Fibroblast of lung (primary cell): ENCODE data around the gene DNAJC11. TPM values are rescaled to one million over a fixed set of nuclear protein-coding genes. Genes with fewer than 3 reads are reported as not detected.

ENCODE experiments used
- DNase-seq, 2 donors: peaks; one replicate each; pipeline versions ENCODE4 v3.0.0 to v3.0.0-alpha.2; 2010; ENCODE audit warnings: low read depth in 2 of 2
- H2AFZ ChIP-seq: 2 replicates; pipeline ENCODE4 v1.5.1; 2012; ENCODE audit warnings: low read length, control low read depth, inconsistent platforms
- H3K27ac ChIP-seq: 2 replicates; pipeline ENCODE4 v1.5.1; 2011; ENCODE audit warnings: low read length, control low read depth; ENCODE audit not compliant: insufficient read depth
- H3K27me3 ChIP-seq: 2 replicates; pipeline ENCODE4 v1.5.1; 2011; ENCODE audit warnings: mild to moderate bottlenecking, low read length; ENCODE audit not compliant: control insufficient read depth, insufficient read depth
- H3K36me3 ChIP-seq: 2 replicates; pipeline ENCODE4 v1.5.1; 2011; ENCODE audit warnings: low read length; ENCODE audit not compliant: control insufficient read depth, insufficient read depth
- H3K4me1 ChIP-seq: 2 replicates; pipeline ENCODE4 v1.5.1; 2011; ENCODE audit warnings: low read length; ENCODE audit not compliant: control insufficient read depth, insufficient read depth; ENCODE audit errors: extremely low read depth
- H3K4me2 ChIP-seq: 2 replicates; pipeline ENCODE4 v1.5.1; 2011; ENCODE audit warnings: low read length, control low read depth; ENCODE audit not compliant: insufficient read depth; ENCODE audit errors: extremely low read depth
- H3K4me3 ChIP-seq, 4 experiments: fragments of 200-600 bp in 1 of 4; sonication (generic) in 1 of 4; replicated peaks in 1 of 4; 2 replicates each; pipeline ENCODE4 v1.5.1; 2011 to 2016; ENCODE audit warnings: low read length in 4 of 4, low read depth in 3 of 4, mild to moderate bottlenecking in 3 of 4, control low read depth in 2 of 4, inconsistent platforms in 1 of 4, mixed read lengths in 1 of 4; ENCODE audit not compliant: insufficient read depth in 1 of 4; ENCODE audit errors: control extremely low read depth in 1 of 4
- H3K79me2 ChIP-seq: 2 replicates; pipeline ENCODE4 v1.5.1; 2012; ENCODE audit warnings: mild to moderate bottlenecking, low read length, inconsistent platforms; ENCODE audit not compliant: control insufficient read depth, insufficient read depth
- H3K9ac ChIP-seq: 2 replicates; pipeline ENCODE4 v1.5.1; 2011; ENCODE audit warnings: mild to moderate bottlenecking, low read length, control low read depth; ENCODE audit not compliant: insufficient read depth
- H3K9me3 ChIP-seq: 2 replicates; pipeline ENCODE4 v1.5.1; 2012; ENCODE audit warnings: low read depth, low read length; ENCODE audit not compliant: control insufficient read depth, insufficient read depth
- H4K20me1 ChIP-seq: 2 replicates; pipeline ENCODE4 v1.5.1; 2011; ENCODE audit warnings: low read length; ENCODE audit not compliant: control insufficient read depth, insufficient read depth; ENCODE audit errors: extremely low read depth
- EZH2 ChIP-seq: IDR thresholded peaks from 2 replicates; pipeline ENCODE4 v1.5.1; 2012; ENCODE audit warnings: low read length, control low read depth, mild to moderate bottlenecking; ENCODE audit errors: missing control alignments
- polyA plus RNA-seq, 2 donors: library from polyadenylated mRNA; depleted of rRNA in 1 of 2; stranded (reverse) in 1 of 2; unstranded in 1 of 2; fragments of >200 nt; gene quantifications; 2 replicates each; pipeline ENCODE4 v1.2.1, GENCODE V29; 2011 to 2012; ENCODE audit warnings: missing spikeins in 1 of 2
- total RNA-seq: library from RNA; depleted of rRNA; stranded (reverse); fragments of >200 nt; gene quantifications from 2 replicates; pipeline ENCODE4 v1.2.1, GENCODE V29; 2014
- TF ChIP-seq, protein P1 (sequence below), 2 donors: IDR thresholded peaks in 1 of 2; conservative IDR thresholded peaks in 1 of 2; 1 replicate in 1 of 2; 2 replicates in 1 of 2; pipeline ENCODE4 v1.5.1; 2011 to 2012; ENCODE audit warnings: low read length in 2 of 2, control low read depth in 1 of 2, inconsistent platforms in 1 of 2, low read depth in 1 of 2, mild to moderate bottlenecking in 1 of 2

Gene DNAJC11
- total and polyA plus RNA-seq, 2 donors (not counting 1 experiment from before 2014, with no cell fraction given): 31.8 to 35.2 TPM

DNA sequence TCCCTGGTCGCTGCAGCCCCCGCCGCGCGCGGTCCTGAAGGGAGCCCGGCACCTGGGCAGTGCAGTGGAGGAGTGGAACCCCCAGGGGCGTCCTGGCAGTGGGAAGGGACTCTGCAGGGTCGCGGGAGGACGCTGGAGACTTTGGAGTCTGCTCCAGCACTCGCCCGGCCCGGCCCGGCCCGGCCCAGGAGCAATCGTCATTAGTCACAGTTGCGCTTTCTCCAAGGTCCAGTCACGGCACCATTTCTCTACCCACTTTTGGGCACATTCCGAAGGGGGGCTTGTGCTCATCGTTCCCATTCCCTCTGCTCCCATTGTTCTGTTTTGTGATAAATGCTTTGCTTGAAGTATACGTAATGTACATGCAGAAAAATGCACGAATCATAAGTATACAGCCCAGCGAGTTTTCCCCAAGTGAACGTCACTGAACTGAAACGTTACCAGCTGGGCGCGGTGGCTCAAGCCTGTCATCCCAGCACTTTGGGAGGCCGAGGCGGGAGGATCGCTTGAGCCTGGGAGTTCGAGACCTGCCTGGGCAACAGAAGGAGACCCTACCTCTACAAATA lies 75.9 kb downstream of the DNAJC11 start:
- Histone ChIP-seq H4K20me1 (no peaks in the 10 kb centered on the region), H3K27me3 (no peaks in the 10 kb centered on the region), H2AFZ (peak overlapping the region; percentile 78), H3K9ac (peak overlapping the region; percentile 82), H3K79me2 (peaks cover 35% of the 10 kb centered on the region), H3K4me2 (peak overlapping the region; percentile 80), H3K4me1 (no peaks in the 10 kb centered on the region), H3K36me3 (peaks cover 34% of the 10 kb centered on the region), H3K9me3 (no peaks in the 10 kb centered on the region), H3K4me3 (peak overlapping the region; percentile 70 to 91 (median 87)), H3K27ac (peak overlapping the region; percentile 82)
- DNase-seq: peak; percentile 54 to 69
- no peak for TF ChIP-seq EZH2
- TF ChIP-seq, protein P1, sequence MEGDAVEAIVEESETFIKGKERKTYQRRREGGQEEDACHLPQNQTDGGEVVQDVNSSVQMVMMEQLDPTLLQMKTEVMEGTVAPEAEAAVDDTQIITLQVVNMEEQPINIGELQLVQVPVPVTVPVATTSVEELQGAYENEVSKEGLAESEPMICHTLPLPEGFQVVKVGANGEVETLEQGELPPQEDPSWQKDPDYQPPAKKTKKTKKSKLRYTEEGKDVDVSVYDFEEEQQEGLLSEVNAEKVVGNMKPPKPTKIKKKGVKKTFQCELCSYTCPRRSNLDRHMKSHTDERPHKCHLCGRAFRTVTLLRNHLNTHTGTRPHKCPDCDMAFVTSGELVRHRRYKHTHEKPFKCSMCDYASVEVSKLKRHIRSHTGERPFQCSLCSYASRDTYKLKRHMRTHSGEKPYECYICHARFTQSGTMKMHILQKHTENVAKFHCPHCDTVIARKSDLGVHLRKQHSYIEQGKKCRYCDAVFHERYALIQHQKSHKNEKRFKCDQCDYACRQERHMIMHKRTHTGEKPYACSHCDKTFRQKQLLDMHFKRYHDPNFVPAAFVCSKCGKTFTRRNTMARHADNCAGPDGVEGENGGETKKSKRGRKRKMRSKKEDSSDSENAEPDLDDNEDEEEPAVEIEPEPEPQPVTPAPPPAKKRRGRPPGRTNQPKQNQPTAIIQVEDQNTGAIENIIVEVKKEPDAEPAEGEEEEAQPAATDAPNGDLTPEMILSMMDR (conservative IDR thresholded peaks at IDR 0.05 in 1 of 2, IDR thresholded peaks at IDR 0.05 in 1 of 2; ENCODE audit: low read depth in 1 of 2, low read length in 2 of 2): no peak

DNA sequence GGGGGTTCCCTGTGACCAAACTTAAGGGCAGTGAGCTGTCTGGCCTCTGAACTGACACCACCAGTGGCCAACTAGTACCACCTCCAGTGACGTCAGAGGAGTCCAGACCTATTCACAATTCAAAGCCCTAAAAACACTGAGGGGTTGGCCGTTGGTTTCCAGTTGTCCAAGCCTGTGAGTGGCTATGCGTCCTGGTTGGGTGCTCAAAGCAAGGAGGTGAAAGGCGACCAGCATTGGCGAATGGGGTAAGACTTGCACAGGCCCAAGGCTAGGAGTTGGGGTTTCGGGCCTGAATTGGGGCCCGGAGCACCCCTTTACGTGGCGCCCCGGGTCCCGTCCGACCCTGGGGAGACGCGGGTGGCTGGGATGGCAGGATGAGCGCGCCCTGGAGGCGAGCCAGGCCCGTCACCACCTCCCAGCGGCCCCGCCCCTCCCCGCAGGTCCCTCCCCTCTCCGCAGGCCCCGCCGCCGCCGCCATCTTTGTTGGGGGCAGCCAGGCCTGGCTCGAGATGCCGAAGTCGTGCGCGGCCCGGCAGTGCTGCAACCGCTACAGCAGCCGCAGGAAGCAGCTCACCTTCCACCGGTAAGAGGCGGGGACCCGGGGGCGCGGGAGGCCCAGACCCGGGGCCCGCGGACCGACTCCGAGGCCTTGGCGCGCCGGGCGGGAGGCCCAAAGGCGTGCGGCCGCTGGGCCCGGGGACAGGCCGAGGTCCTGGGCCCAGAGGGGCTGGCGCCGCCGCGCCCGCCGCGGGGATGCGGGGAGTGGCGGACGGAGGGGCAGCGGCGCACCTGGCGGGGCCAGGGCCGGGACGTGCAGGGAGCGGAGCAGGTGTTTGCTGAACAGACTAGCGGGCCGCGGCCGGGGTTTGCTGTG lies 76.7 kb downstream of the DNAJC11 start, which contains the start of gene THAP3:
TSS of gene THAP3 (plus strand) at position 159 of the 874 bp plus-strand sequence. CDS start at position 510, 351 bp downstream.
- peaks cover 38% of the 10 kb centered on the region for H3K79me2 ChIP-seq
- no peaks in the 10 kb centered on the region for H4K20me1 ChIP-seq

DNA sequence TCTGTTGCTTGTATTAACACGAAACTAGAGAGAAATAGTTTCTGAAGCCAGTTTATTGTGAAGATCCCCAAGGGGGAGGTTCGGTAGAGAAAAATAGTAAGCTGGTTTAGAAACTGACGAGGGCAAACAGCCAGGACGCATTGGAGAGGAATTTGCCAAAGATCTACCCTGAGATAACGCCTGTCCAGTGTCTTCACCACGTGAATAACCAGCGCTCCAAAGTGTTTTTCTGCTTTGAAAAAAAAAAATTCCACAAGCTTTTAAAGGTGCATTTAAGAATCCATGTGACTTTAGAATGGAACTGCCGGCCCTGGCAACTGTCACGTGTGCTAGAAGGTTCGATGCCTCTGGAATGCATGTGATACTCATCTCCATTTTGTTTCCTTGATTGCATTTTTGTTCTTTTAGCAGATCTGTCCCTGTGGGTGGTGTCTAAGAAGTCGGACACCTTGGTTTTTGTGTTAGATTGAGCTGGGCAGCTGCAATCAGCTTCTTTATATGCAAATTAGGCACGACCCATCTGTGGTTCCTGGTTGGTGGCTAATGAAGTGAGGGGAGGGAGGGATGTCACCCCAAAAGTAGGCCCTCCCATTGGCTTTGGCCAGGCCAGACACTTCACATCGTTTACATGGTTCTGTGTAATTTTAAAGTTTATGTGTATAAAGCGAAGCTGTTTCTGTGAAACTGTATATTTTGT lies 78.2 kb downstream of the DNAJC11 start:
- no peak for TF ChIP-seq EZH2
- TF ChIP-seq, protein P1 (conservative IDR thresholded peaks at IDR 0.05 in 1 of 2, IDR thresholded peaks at IDR 0.05 in 1 of 2; ENCODE audit: low read depth in 1 of 2, low read length in 2 of 2): no peak
- peaks cover 29% of the 10 kb centered on the region for H3K36me3 ChIP-seq

More for the DNA sequence above, 76.7 kb downstream of the DNAJC11 start, which contains the start of gene THAP3:
- Histone ChIP-seq H3K27ac (peak within 1 kb of the TSS; percentile 82), H3K4me3 (peak within 1 kb of the TSS; percentile 70 to 91 (median 87)), H3K4me1 (no peaks in the 10 kb centered on the region), H3K4me2 (peak within 1 kb of the TSS; percentile 88), H3K27me3 (no peaks in the 10 kb centered on the region), H2AFZ (peak within 1 kb of the TSS; percentile 78), H3K9me3 (no peaks in the 10 kb centered on the region), H3K36me3 (peaks cover 36% of the 10 kb centered on the region), H3K9ac (peak within 1 kb of the TSS; percentile 82)
- DNase-seq: peak; percentile 87 to 93
- TF ChIP-seq EZH2: no peak

More for the DNA sequence above, 78.2 kb downstream of the DNAJC11 start:
- no peak overlapping the region for H2AFZ ChIP-seq
- H3K4me3 ChIP-seq: no peak overlapping the region
- no peak overlapping the region for H3K27ac ChIP-seq
- no peaks in the 10 kb centered on the region for H3K9me3 ChIP-seq
- no peak overlapping the region for H3K9ac ChIP-seq
- H3K79me2 ChIP-seq: peaks cover 40% of the 10 kb centered on the region
- H4K20me1 ChIP-seq: no peaks in the 10 kb centered on the region
- H3K27me3 ChIP-seq: no peaks in the 10 kb centered on the region
- no peak for DNase-seq
- no peaks in the 10 kb centered on the region for H3K4me1 ChIP-seq
- H3K4me2 ChIP-seq: no peak overlapping the region
